ENCODE data around the gene LRP6. TPM values are rescaled to one million over a fixed set of nuclear protein-coding genes. Genes with fewer than 3 reads are reported as not detected.

Gene LRP6
- total RNA-seq, 2 experiments from 2014 or later, result 5.2 to 8.1 TPM

- H3K79me2 ChIP-seq (ENCODE audit: insufficient read depth, low read depth, low read length), result no peaks in the 10 kb centered on the region
- H3K36me3 ChIP-seq (ENCODE audit: insufficient read depth, low read length), result no peaks in the 10 kb centered on the region
- H3K9me2 ChIP-seq (ENCODE audit: insufficient read depth, low read length), result no peaks in the 10 kb centered on the region
- no peak overlapping the region for H3K4me2 ChIP-seq (ENCODE audit: low read length)
- ChIA-PET CTCF (ENCODE audit: unreplicated experiment) (no interaction called here), POLR2A (interaction anchor here (1.9 kb wide), 1 partner anchor 21 kb away, joined by 4 read pairs; no protein-coding TSS in a partner anchor)
- no peak overlapping the region for H2AFZ ChIP-seq (ENCODE audit: low read length)
- intact Hi-C loops (cut with micrococcal nuclease; ENCODE audit: unreplicated experiment), result loop anchor here (10.0 kb wide), 1 partner anchor 827 kb away; no protein-coding TSS in a partner anchor
- no peaks in the 10 kb centered on the region for H4K20me1 ChIP-seq (ENCODE audit: insufficient read depth, low read length)
- DNase-seq (ENCODE audit: low spot score), result no peak
- TF ChIP-seq CTCF (conservative IDR thresholded peaks at IDR 0.05; ENCODE audit: low read length) (no peak), EZH2phosphoT487 (IDR thresholded peaks at IDR 0.05; ENCODE audit: borderline replicate concordance, low read depth, low read length) (no peak)
- H3K4me1 ChIP-seq (ENCODE audit: insufficient read depth, low read length, poor library complexity, severe bottlenecking), result no peaks in the 10 kb centered on the region
- BruUV-seq (replicated peaks), result no TSS peak
- H3K9me3 ChIP-seq (ENCODE audit: low read length), result no peaks in the 10 kb centered on the region
- no peak overlapping the region for H3K27ac ChIP-seq (ENCODE audit: low read depth, low read length, poor library complexity, severe bottlenecking)
- H3K4me3 ChIP-seq (ENCODE audit: low read depth, low read length, poor library complexity, severe bottlenecking), result no peak overlapping the region
These were observed 85.3 kb downstream of the LRP6 start for GRCh38 chr12:12181511-12181910.

GRCh38 chr12:12180575-12180974 lies 86.3 kb downstream of the LRP6 start:
- Histone ChIP-seq H3K4me2 (ENCODE audit: low read length) (no peak overlapping the region), H3K4me1 (ENCODE audit: insufficient read depth, low read length, poor library complexity, severe bottlenecking) (no peaks in the 10 kb centered on the region), H3K36me3 (ENCODE audit: insufficient read depth, low read length) (no peaks in the 10 kb centered on the region), H3K9me3 (ENCODE audit: low read length) (no peaks in the 10 kb centered on the region), H2AFZ (ENCODE audit: low read length) (no peak overlapping the region), H3K79me2 (ENCODE audit: insufficient read depth, low read depth, low read length) (no peaks in the 10 kb centered on the region), H3K27ac (ENCODE audit: low read depth, low read length, poor library complexity, severe bottlenecking) (no peak overlapping the region), H3K4me3 (ENCODE audit: low read depth, low read length, poor library complexity, severe bottlenecking) (no peak overlapping the region), H4K20me1 (ENCODE audit: insufficient read depth, low read length) (no peaks in the 10 kb centered on the region), H3K9me2 (ENCODE audit: insufficient read depth, low read length) (no peaks in the 10 kb centered on the region)
- POLR2A ChIA-PET, result interaction anchor here (1.9 kb wide), 1 partner anchor 22 kb away, joined by 4 read pairs; no protein-coding TSS in a partner anchor
- DNase-seq (ENCODE audit: low spot score), result no peak
- TF ChIP-seq EZH2phosphoT487 (IDR thresholded peaks at IDR 0.05; ENCODE audit: borderline replicate concordance, low read depth, low read length) (no peak), CTCF (conservative IDR thresholded peaks at IDR 0.05; ENCODE audit: low read length) (no peak)
- CTCF ChIA-PET (ENCODE audit: unreplicated experiment), result no interaction called here
- no TSS peak for BruUV-seq (replicated peaks)
- intact Hi-C loops (cut with micrococcal nuclease; ENCODE audit: unreplicated experiment), result loop anchor here (10.0 kb wide), 1 partner anchor 826 kb away; no protein-coding TSS in a partner anchor

GRCh38 chr12:12180136-12180535 lies 86.7 kb downstream of the LRP6 start:
- H3K79me2 ChIP-seq (ENCODE audit: insufficient read depth, low read depth, low read length), result no peaks in the 10 kb centered on the region
- no peak overlapping the region for H2AFZ ChIP-seq (ENCODE audit: low read length)
- intact Hi-C loops (cut with micrococcal nuclease; ENCODE audit: unreplicated experiment), result loop anchor here (10.0 kb wide), 1 partner anchor 825 kb away; no protein-coding TSS in a partner anchor
- H3K4me3 ChIP-seq (ENCODE audit: low read depth, low read length, poor library complexity, severe bottlenecking), result no peak overlapping the region
- TF ChIP-seq EZH2phosphoT487 (IDR thresholded peaks at IDR 0.05; ENCODE audit: borderline replicate concordance, low read depth, low read length) (no peak), CTCF (conservative IDR thresholded peaks at IDR 0.05; ENCODE audit: low read length) (no peak)
- DNase-seq (ENCODE audit: low spot score), result no peak
- ChIA-PET CTCF (ENCODE audit: unreplicated experiment) (interaction anchor here (0.5 kb wide), 1 partner anchor 39 kb away, joined by 9 read pairs; no protein-coding TSS in a partner anchor), POLR2A (interaction anchor here (1.1 kb wide), 1 partner anchor 911 kb away, joined by 6 read pairs; the partner anchor contains the start of gene PRB3)
- H4K20me1 ChIP-seq (ENCODE audit: insufficient read depth, low read length), result no peaks in the 10 kb centered on the region
- H3K4me2 ChIP-seq (ENCODE audit: low read length), result no peak overlapping the region
- no peaks in the 10 kb centered on the region for H3K9me3 ChIP-seq (ENCODE audit: low read length)
- H3K27ac ChIP-seq (ENCODE audit: low read depth, low read length, poor library complexity, severe bottlenecking), result no peak overlapping the region
- no peaks in the 10 kb centered on the region for H3K36me3 ChIP-seq (ENCODE audit: insufficient read depth, low read length)
- H3K4me1 ChIP-seq (ENCODE audit: insufficient read depth, low read length, poor library complexity, severe bottlenecking), result no peaks in the 10 kb centered on the region
- BruUV-seq (replicated peaks), result no TSS peak
- no peaks in the 10 kb centered on the region for H3K9me2 ChIP-seq (ENCODE audit: insufficient read depth, low read length)
